ENCODE data around the gene ZNF451.

ZNF451 gene

GRCh38 chr6:57147955-57148858 is 58.2 kb downstream of the ZNF451 start:
- H3K9me3 Mint-ChIP-seq: no peaks in the 10 kb centered on the region
- H3K4me1 Mint-ChIP-seq (ENCODE audit: low read depth): no peaks in the 10 kb centered on the region
- intact Hi-C loops (cut with micrococcal nuclease): no loop called here
- H3K27me3 Mint-ChIP-seq: no peaks in the 10 kb centered on the region
- peaks cover 66% of the 10 kb centered on the region for H3K36me3 Mint-ChIP-seq (ENCODE audit: low read depth)
- no peak overlapping the region for H3K27ac Mint-ChIP-seq
- H3K4me3 Mint-ChIP-seq: no peak overlapping the region

- no peaks in the 10 kb centered on the region for H3K27me3 Mint-ChIP-seq
- no peak overlapping the region for H3K27ac Mint-ChIP-seq
- intact Hi-C loops (cut with micrococcal nuclease): no loop called here
- H3K4me1 Mint-ChIP-seq (ENCODE audit: low read depth): no peaks in the 10 kb centered on the region
- no peaks in the 10 kb centered on the region for H3K9me3 Mint-ChIP-seq
- H3K36me3 Mint-ChIP-seq (ENCODE audit: low read depth): peaks cover 43% of the 10 kb centered on the region
- H3K4me3 Mint-ChIP-seq: no peak overlapping the region
Measured at GRCh38 chr6:57158658-57159057, 68.7 kb downstream of the ZNF451 start.

DNA sequence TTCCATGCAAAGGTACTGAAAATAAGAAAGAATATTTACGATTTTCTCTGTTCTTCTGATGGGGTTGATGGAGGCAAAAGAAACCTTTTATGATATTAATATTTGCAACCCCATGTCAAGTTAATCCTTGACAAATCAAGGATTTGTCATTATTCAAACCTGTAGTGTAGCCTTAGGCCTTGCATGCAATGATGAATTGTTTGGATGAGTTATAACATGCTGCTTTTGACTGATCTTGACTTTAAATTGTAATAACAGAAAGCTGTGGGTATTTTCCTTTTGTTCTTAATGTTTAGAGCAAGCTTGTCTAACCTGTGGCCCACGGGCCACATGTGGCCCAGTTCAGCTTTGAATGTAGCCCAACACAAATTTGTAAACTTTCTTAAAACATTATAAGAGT is 69.1 kb downstream of the ZNF451 start:
- intact Hi-C loops (cut with micrococcal nuclease): no loop called here
- Mint-ChIP-seq H3K9me3 (no peaks in the 10 kb centered on the region), H3K4me1 (ENCODE audit: low read depth) (no peaks in the 10 kb centered on the region), H3K4me3 (no peak overlapping the region), H3K36me3 (ENCODE audit: low read depth) (peaks cover 42% of the 10 kb centered on the region), H3K27ac (no peak overlapping the region), H3K27me3 (no peaks in the 10 kb centered on the region)

DNA sequence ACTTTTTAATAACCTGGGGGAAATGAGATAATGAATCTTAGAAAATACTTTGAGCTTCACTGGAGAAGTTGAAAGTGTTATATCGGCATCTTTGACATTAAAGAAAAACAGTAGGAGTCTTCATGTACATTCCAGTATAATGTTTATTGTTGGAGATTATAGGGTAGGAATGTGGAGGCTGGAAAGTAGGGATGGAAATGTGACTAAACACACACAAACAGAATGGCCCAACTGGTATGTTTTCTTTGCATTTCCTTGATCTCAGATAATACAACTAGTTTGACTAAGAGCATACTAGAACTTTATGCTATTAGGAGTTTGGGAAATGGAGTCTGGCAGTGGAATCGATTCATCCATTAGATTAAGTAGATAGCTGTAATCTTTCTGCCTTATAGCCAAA is 72.0 kb downstream of the ZNF451 start:
- peaks cover 9% of the 10 kb centered on the region for H3K9me3 Mint-ChIP-seq
- no peak overlapping the region for H3K4me3 Mint-ChIP-seq
- no peaks in the 10 kb centered on the region for H3K4me1 Mint-ChIP-seq (ENCODE audit: low read depth)
- intact Hi-C loops (cut with micrococcal nuclease): no loop called here
- H3K27ac Mint-ChIP-seq: no peak overlapping the region
- no peaks in the 10 kb centered on the region for H3K27me3 Mint-ChIP-seq
- H3K36me3 Mint-ChIP-seq (ENCODE audit: low read depth): peaks cover 44% of the 10 kb centered on the region

DNA sequence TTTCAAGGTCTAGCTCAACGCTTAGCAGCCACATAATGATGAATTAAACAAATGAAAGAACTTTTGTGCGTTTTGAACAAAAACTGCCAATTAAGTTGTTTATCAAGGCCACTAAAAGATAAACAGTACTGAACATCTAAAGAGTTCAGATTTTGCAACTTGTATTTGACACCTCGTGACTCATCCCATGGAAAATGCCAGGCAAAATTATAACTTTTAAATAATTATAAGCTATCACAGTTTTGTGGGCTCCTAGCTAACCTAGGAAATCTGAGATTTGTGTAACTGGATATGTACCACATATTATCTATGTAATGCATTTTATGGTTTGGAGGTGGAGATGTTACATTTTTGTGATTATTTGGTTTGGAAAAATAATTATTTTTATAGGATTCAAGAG is 72.5 kb downstream of the ZNF451 start:
- no peak overlapping the region for H3K27ac Mint-ChIP-seq
- no peak overlapping the region for H3K4me3 Mint-ChIP-seq
- H3K4me1 Mint-ChIP-seq (ENCODE audit: low read depth): no peaks in the 10 kb centered on the region
- H3K27me3 Mint-ChIP-seq: no peaks in the 10 kb centered on the region
- peaks cover 44% of the 10 kb centered on the region for H3K36me3 Mint-ChIP-seq (ENCODE audit: low read depth)
- intact Hi-C loops (cut with micrococcal nuclease): no loop called here
- H3K9me3 Mint-ChIP-seq: peaks cover 9% of the 10 kb centered on the region

DNA sequence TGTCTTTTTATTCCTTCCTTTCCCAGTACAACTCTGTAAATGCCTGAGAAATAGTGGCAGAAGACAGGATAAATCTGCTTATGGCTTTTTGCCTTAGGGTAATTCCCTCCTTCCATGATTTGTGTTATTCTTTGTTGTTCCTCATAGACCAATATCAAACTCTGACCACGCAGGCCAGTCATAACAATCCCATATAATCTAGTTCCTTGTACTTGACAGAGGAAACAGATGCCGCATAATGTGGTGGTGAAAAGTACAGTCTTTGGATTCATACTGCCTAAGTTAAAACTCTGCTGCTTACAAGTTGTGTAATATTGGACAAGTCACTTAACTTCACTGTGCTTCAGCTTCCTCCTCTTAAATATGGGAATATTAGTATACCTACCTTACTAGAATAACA is 74.0 kb downstream of the ZNF451 start:
- intact Hi-C loops (cut with micrococcal nuclease): no loop called here
- Mint-ChIP-seq H3K4me1 (ENCODE audit: low read depth) (no peaks in the 10 kb centered on the region), H3K4me3 (no peak overlapping the region), H3K36me3 (ENCODE audit: low read depth) (peaks cover 44% of the 10 kb centered on the region), H3K9me3 (peaks cover 9% of the 10 kb centered on the region), H3K27ac (no peak overlapping the region), H3K27me3 (no peaks in the 10 kb centered on the region)

DNA sequence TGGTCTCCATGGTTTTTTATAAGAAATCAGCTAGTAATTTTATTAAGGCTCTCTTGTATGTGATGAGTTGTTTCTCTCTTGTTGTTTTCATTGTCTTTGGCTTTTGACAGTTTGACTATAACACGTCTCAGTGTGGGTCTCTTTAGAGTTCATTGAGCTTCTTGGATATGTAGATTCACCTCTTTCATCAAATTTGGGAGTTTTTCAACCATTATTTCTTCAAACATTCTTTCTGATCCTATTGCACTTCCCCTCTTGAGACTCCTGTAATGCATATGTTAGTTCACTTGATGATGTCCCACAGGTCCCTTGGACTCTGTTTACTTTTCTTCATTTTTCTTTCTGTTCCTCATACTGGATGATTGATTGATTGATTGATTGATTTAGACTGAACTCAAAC is 75.1 kb downstream of the ZNF451 start:
- H3K36me3 Mint-ChIP-seq (ENCODE audit: low read depth): peaks cover 48% of the 10 kb centered on the region
- H3K9me3 Mint-ChIP-seq: peaks cover 9% of the 10 kb centered on the region
- H3K27ac Mint-ChIP-seq: no peak overlapping the region
- intact Hi-C loops (cut with micrococcal nuclease): no loop called here
- no peaks in the 10 kb centered on the region for H3K27me3 Mint-ChIP-seq
- no peak overlapping the region for H3K4me3 Mint-ChIP-seq
- H3K4me1 Mint-ChIP-seq (ENCODE audit: low read depth): no peaks in the 10 kb centered on the region

- intact Hi-C loops (cut with micrococcal nuclease): loop anchor here (5.0 kb wide), 1 partner anchor 50 kb away; the partner anchor contains the start of gene RAB23
Measured at GRCh38 chr6:57172136-57173055, 82.4 kb downstream of the ZNF451 start, which contains the start of gene BAG2. Gene BAG2 (plus strand): TSS chr6:57172326. CDS start chr6:57172698, 372 bp downstream.

DNA sequence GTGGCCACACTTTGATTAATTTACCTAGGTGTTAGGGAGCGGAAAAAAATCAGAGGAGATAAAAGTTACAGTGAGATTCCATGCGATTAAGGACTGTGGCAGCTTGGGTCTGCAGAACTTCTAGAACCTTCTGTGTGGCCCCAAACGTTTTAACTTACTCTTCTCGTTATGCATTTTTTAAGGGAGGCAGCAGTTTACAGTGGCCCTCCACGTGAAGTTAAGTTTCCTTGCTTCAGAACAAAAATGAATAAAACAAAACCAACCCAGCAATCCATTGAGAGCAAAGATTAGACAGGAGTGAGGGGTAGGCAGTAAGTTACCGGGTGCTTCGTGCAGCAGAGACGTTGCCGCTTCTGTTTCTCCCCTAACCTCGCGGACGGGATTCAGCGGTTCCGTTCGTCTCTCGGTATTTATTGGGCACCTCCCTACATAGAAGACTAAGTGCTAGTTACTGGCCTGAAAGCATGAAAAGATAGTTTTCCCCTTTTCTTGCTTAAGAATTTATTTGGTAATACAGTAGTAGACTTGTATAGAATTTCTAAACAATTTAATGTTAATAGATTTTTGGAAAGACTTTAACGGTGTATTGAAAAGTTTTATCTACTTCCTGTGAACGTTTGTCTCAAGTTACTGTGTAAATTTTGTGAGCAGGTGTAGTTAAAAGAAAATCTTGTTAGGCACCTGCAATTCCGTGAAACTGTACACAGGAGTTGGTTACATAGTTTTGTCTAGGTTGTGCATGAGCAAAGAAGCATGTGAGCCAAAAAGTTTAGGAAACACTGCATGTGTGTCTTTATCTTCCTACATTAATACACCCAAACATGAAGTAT is 83.3 kb downstream of the ZNF451 start:
- Mint-ChIP-seq H3K36me3 (ENCODE audit: low read depth) (peaks cover 10% of the 10 kb centered on the region), H3K4me1 (ENCODE audit: low read depth) (peaks cover 13% of the 10 kb centered on the region), H3K4me3 (peak overlapping the region; percentile 89), H3K9me3 (no peaks in the 10 kb centered on the region), H3K27me3 (peaks cover 9% of the 10 kb centered on the region), H3K27ac (peak overlapping the region; percentile 70)
- intact Hi-C loops (cut with micrococcal nuclease): loop anchor here (5.0 kb wide), 1 partner anchor 49 kb away; the partner anchor contains the start of gene RAB23

More at GRCh38 chr6:57172136-57173055, 82.4 kb downstream of the ZNF451 start, which contains the start of gene BAG2:
- peak within 1 kb of the TSS; percentile 89 for H3K4me3 Mint-ChIP-seq
- peaks cover 9% of the 10 kb centered on the region for H3K27me3 Mint-ChIP-seq
- peak within 1 kb of the TSS; percentile 70 for H3K27ac Mint-ChIP-seq
- H3K4me1 Mint-ChIP-seq (ENCODE audit: low read depth): peaks cover 13% of the 10 kb centered on the region
- H3K9me3 Mint-ChIP-seq: no peaks in the 10 kb centered on the region
- peaks cover 10% of the 10 kb centered on the region for H3K36me3 Mint-ChIP-seq (ENCODE audit: low read depth)

DNA sequence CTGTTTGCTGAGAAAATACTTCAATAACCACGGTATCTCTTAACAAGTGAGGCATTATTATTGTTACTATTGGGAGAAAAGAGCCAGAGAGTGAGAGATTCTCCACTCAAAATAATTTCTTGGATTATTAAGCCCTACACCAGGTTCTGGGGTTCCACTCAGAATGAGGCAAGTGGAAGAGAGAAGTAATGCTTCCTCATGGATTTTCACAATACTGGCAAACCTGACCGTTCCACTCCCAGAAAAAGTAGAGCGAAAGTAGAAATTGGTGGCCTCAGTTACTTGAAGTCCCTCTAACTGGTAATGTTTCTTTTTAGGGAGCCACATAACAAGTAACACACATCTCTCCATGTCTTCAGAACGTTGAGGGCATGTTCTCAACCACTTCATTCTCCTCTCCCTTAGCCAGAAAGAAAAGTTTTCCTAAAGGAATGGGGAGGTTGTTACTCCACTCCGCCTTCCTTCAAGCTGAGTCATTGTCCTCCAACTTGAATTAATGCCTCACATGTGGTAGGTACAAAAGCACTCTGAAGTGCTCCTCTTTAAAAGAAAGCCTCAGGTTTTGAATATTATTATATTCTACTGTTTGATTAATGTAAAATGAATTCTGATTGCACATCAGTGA is 84.0 kb downstream of the ZNF451 start:
- peaks cover 9% of the 10 kb centered on the region for H3K27me3 Mint-ChIP-seq
- no peak overlapping the region for H3K4me3 Mint-ChIP-seq
- intact Hi-C loops (cut with micrococcal nuclease): loop anchor here (5.0 kb wide), 1 partner anchor 48 kb away; the partner anchor contains the start of gene RAB23
- H3K9me3 Mint-ChIP-seq: no peaks in the 10 kb centered on the region
- no peak overlapping the region for H3K27ac Mint-ChIP-seq
- H3K4me1 Mint-ChIP-seq (ENCODE audit: low read depth): peaks cover 13% of the 10 kb centered on the region
- H3K36me3 Mint-ChIP-seq (ENCODE audit: low read depth): peaks cover 10% of the 10 kb centered on the region

- peaks cover 9% of the 10 kb centered on the region for H3K27me3 Mint-ChIP-seq
- peaks cover 13% of the 10 kb centered on the region for H3K4me1 Mint-ChIP-seq (ENCODE audit: low read depth)
- H3K27ac Mint-ChIP-seq: no peak overlapping the region
- no peaks in the 10 kb centered on the region for H3K9me3 Mint-ChIP-seq
- H3K4me3 Mint-ChIP-seq: no peak overlapping the region
- intact Hi-C loops (cut with micrococcal nuclease): loop anchor here (5.0 kb wide), 1 partner anchor 48 kb away; the partner anchor contains the start of gene RAB23
- H3K36me3 Mint-ChIP-seq (ENCODE audit: low read depth): peaks cover 10% of the 10 kb centered on the region
Measured at GRCh38 chr6:57174511-57174907, 84.5 kb downstream of the ZNF451 start.

DNA sequence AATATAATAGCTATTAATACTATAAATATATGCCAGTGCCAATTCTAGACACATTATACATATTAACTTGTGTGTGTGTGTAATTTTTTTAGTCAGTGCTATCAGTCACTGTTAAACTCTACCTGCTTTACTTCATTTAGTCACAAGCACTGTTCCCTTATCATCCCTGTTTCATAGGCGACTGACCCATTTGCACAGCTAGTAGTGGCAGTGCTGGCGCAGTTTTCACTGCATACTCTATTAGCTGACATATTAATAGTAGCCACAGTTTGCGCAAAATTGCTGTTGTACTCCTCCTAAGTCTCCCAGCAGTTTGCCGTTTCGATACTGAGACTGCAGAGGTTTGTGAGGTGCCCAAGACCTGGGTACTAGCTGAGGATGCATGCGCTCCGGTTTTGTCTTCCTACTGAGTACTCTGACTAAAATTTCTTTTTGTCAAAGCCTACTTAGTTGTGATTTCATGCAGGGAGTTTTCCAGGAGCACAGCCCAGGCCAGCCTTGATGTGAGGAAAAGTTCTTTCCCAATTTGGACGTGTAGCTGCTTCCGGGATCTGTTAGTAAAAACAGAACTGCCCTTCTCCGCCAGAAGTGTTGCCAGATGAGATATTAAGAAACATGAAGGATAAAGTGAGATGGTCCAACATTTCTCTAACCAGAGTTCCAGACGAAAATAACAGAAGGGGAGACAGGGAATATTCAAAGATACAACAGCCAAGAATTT is 87.7 kb downstream of the ZNF451 start:
- H3K4me3 Mint-ChIP-seq: no peak overlapping the region
- intact Hi-C loops (cut with micrococcal nuclease): no loop called here
- H3K36me3 Mint-ChIP-seq (ENCODE audit: low read depth): peaks cover 13% of the 10 kb centered on the region
- H3K9me3 Mint-ChIP-seq: no peaks in the 10 kb centered on the region
- peaks cover 6% of the 10 kb centered on the region for H3K27me3 Mint-ChIP-seq
- H3K27ac Mint-ChIP-seq: no peak overlapping the region
- peaks cover 6% of the 10 kb centered on the region for H3K4me1 Mint-ChIP-seq (ENCODE audit: low read depth)

Measured in dendritic cell treated with granulocyte-macrophage colony-stimulating factor and Interleukin-4, amounts not matched to agents 40 ng/mL and 50 ng/mL, for 4 days (primary cell).